HEK293 (cell line): ENCODE measurements around the gene TNFAIP1.
A peak's percentile ranks its signal among the peaks of the same experiment; 100 is the strongest.

ENCODE experiments used
- ATF2 ChIP-seq: fragments of 450-650 bp; formaldehyde crosslinking; IDR thresholded peaks from 2 replicates; pipeline ENCODE4 v1.5.1; 2016; ENCODE audit warnings: missing biosample characterization, missing genetic modification characterization, low read depth
- CTCF ChIP-seq: fragments of 450-650 bp; formaldehyde crosslinking; IDR thresholded peaks from 2 replicates; pipeline ENCODE4 v1.5.1; 2016; ENCODE audit warnings: missing biosample characterization, missing genetic modification characterization
- GLI4 ChIP-seq: fragments of 450-650 bp; formaldehyde crosslinking; IDR thresholded peaks from 2 replicates; pipeline ENCODE4 v1.5.1; 2016; ENCODE audit warnings: missing biosample characterization, missing genetic modification characterization
- IKZF3 ChIP-seq: fragments of 450-650 bp; IDR thresholded peaks from 2 replicates; pipeline ENCODE4 v1.5.0; 2018; ENCODE audit warnings: missing biosample characterization, mild to moderate bottlenecking, missing genetic modification characterization, moderate library complexity
- KLF1 ChIP-seq: fragments of 450-650 bp; formaldehyde crosslinking; IDR thresholded peaks from 2 replicates; pipeline ENCODE4 v1.5.1; 2016; ENCODE audit warnings: missing biosample characterization, missing genetic modification characterization
- MYNN ChIP-seq: fragments of 450-650 bp; formaldehyde crosslinking; IDR thresholded peaks from 2 replicates; pipeline ENCODE4 v1.5.1; 2016; ENCODE audit warnings: missing biosample characterization, missing genetic modification characterization, borderline replicate concordance
- PRDM2 ChIP-seq: fragments of 450-650 bp; formaldehyde crosslinking; IDR thresholded peaks from 2 replicates; pipeline ENCODE4 v1.5.1; 2016; ENCODE audit warnings: missing biosample characterization, missing genetic modification characterization, borderline replicate concordance
- SP7 ChIP-seq: fragments of 450-650 bp; formaldehyde crosslinking; IDR thresholded peaks from 2 replicates; pipeline ENCODE4 v1.5.1; 2016; ENCODE audit warnings: missing biosample characterization, missing genetic modification characterization
- TSHZ1 ChIP-seq: fragments of 450-650 bp; formaldehyde crosslinking; IDR thresholded peaks from 2 replicates; pipeline ENCODE4 v1.5.1; 2016; ENCODE audit warnings: missing biosample characterization, missing genetic modification characterization, borderline replicate concordance
- WT1 ChIP-seq: fragments of 450-650 bp; formaldehyde crosslinking; IDR thresholded peaks from 2 replicates; pipeline ENCODE4 v1.5.1; 2016; ENCODE audit warnings: missing biosample characterization, missing genetic modification characterization
- ZBTB11 ChIP-seq: fragments of 450-650 bp; formaldehyde crosslinking; conservative IDR thresholded peaks from 2 replicates; pipeline ENCODE4 v1.5.1; 2016; ENCODE audit warnings: low read depth, missing biosample characterization, missing genetic modification characterization
- ZFP69B ChIP-seq: fragments of 450-650 bp; formaldehyde crosslinking; IDR thresholded peaks from 2 replicates; pipeline ENCODE4 v1.5.1; 2016; ENCODE audit warnings: missing biosample characterization, missing genetic modification characterization
- ZNF248 ChIP-seq: fragments of 450-650 bp; formaldehyde crosslinking; IDR thresholded peaks from 2 replicates; pipeline ENCODE4 v1.5.1; 2017; ENCODE audit warnings: missing biosample characterization, missing genetic modification characterization
- ZNF394 ChIP-seq: fragments of 450-650 bp; formaldehyde crosslinking; IDR thresholded peaks from 2 replicates; pipeline ENCODE4 v1.5.1; 2016; ENCODE audit warnings: missing biosample characterization, missing genetic modification characterization, mild to moderate bottlenecking, moderate library complexity, borderline replicate concordance
- ZNF561 ChIP-seq: fragments of 450-650 bp; IDR thresholded peaks from 2 replicates; pipeline ENCODE4 v1.5.1; 2018; ENCODE audit warnings: missing biosample characterization, missing genetic modification characterization, borderline replicate concordance
- ZNF585B ChIP-seq: fragments of 450-650 bp; formaldehyde crosslinking; IDR thresholded peaks from 2 replicates; pipeline ENCODE4 v1.5.1; 2016; ENCODE audit warnings: missing biosample characterization, missing genetic modification characterization
- ZNF645 ChIP-seq: fragments of 450-650 bp; formaldehyde crosslinking; IDR thresholded peaks from 2 replicates; pipeline ENCODE4; 2016; ENCODE audit warnings: missing biosample characterization, missing genetic modification characterization
- ZNF670 ChIP-seq: fragments of 450-650 bp; formaldehyde crosslinking; IDR thresholded peaks from 2 replicates; pipeline ENCODE4 v1.5.1; 2016; ENCODE audit warnings: missing biosample characterization, missing genetic modification characterization, low read depth

Gene TNFAIP1

GRCh38 chr17:28318759-28319597, 16.6 kb upstream of the TNFAIP1 start, which contains the start of gene TMEM97 (continued):
- TF ChIP-seq ATF2 (tag by site-specific recombination) (no peak), WT1 (tag by site-specific recombination) (peak; percentile 38; the same call in 1 of the 2 replicates), SP7 (tag by site-specific recombination) (peak; percentile 83), GLI4 (tag by site-specific recombination) (peak; percentile 89; the same call in 1 of the 2 replicates), ZNF561 (tag by site-specific recombination) (peak; percentile 60; the same call in 1 of the 2 replicates), KLF1 (tag by site-specific recombination) (no peak), ZNF248 (no peak), PRDM2 (peak; percentile 71; the same call in 1 of the 2 replicates), MYNN (tag by site-specific recombination) (0 out of 2 replicates have a peak, but pooled peaks have one; percentile 17), CTCF (tag by site-specific recombination) (peak; percentile 88), ZNF585B (no peak), ZFP69B (peak; percentile 48; the same call in 1 of the 2 replicates), IKZF3 (no peak), TSHZ1 (tag by site-specific recombination) (no peak), ZNF394 (tag by site-specific recombination) (peak; percentile 38; the same call in 1 of the 2 replicates), ZBTB11 (tag by site-specific recombination) (no peak; the same call in 1 of the 2 replicates), ZNF645 (tag by site-specific recombination) (no peak), ZNF670 (tag by site-specific recombination) (no peak)
